ENCODE measurements around the gene DAPK1. TPM values are rescaled to one million over a fixed set of nuclear protein-coding genes. Genes with fewer than 3 reads are reported as not detected.
A peak's percentile ranks its signal among the peaks of the same experiment; 100 is the strongest.

Gene DAPK1
- total and polyA plus RNA-seq, 5 experiments from 2014 or later: 0.55 to 1.9 (median 0.55) TPM; not detected in 2

DNA sequence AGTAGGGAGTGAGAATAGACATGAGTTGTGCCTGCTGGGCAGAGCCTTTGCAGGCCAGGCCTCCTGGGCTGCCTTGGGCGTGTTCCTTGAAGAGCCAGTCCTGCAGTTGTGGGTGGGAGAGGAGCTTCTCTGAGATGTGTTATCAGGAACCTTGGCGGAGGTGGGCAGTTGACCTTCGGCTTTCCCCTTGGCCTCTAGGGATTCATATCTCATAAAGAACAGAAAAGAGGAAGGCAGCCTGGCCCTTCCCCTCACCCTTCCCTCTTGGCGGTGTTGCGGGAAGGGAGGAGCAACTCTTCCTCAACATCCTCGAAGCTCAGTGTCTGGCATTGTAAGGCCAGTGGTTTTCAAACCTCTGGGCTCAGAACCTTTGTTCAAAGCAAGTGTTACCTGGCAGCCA lies 59.2 kb downstream of the DAPK1 start:
- Mint-ChIP-seq H3K4me3 (peak overlapping the region in 1 of 10 donors; percentile 11), H3K9me3 (no peaks in the 10 kb centered on the region), H3K36me3 (no peaks in the 10 kb centered on the region), H3K27me3 (peaks cover 1 to 15% (median 9%) of the 10 kb centered on the region in 5 donors), H3K27ac (peak overlapping the region in 1 of 10 donors; percentile 27), H3K4me1 (peaks cover 0 to 13% (median 2%) of the 10 kb centered on the region in 4 donors)
- POLR2A ChIA-PET: no interaction called here
- DNase-seq (no peak), ATAC-seq (no peak)

DNA sequence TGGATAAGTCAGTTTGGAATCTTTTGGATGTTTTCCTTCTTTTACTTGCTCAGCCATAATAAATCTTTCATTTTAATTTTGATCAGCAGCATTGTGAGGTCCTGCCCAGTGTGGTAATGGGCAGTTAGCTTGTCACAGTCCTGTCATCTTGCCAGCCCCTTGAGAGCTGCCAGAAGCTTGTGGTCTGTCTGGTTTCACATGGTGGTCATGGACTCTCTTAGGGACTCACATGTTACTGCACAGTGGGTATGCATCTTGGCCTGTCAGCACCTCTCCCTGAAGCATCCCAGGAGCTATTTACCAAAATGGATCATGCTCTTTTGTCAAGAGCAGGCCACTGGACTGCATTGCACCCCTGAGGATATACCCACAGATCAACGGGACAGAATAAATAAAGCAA lies 60.3 kb downstream of the DAPK1 start:
- H3K36me3 Mint-ChIP-seq: no peaks in the 10 kb centered on the region
- POLR2A ChIA-PET: no interaction called here
- no peak overlapping the region for H3K27ac Mint-ChIP-seq
- peaks cover 0 to 13% (median 2%) of the 10 kb centered on the region in 4 donors for H3K4me1 Mint-ChIP-seq
- no peak for DNase-seq
- ATAC-seq: no peak
- no peak overlapping the region for H3K4me3 Mint-ChIP-seq
- H3K9me3 Mint-ChIP-seq: no peaks in the 10 kb centered on the region
- peaks cover 1 to 9% (median 7%) of the 10 kb centered on the region in 5 donors for H3K27me3 Mint-ChIP-seq

DNA sequence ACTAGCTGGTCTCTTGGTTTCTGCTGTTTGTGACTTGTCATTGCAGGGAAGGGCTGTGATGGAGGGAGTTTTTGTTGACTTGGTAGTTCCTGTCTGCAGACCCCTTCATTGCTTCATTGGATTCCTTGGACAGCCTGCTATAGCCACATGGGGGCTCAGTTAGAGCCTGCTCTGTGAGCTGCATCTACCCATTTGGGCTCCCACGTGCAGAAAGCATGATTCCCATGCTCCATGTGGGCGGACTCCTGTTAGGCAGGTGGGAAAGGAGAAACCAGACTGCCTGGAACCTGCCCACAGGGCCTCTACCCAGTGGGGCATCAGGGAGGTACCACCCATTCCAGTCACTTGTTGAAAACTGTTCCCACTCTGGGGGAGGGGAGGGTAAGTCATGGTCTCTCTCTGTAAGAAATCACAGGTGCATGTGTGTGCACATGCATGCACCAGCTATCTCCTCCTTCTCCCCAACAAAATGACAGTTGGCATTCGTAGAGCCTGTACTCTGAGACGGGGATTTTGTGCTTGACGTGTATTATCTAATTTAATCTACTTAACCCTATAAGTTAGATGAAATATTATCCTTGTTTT lies 61.0 kb downstream of the DAPK1 start:
- no peak for ATAC-seq
- H3K4me1 Mint-ChIP-seq: peaks cover 0 to 13% (median 2%) of the 10 kb centered on the region in 4 donors
- H3K4me3 Mint-ChIP-seq: no peak overlapping the region
- POLR2A ChIA-PET: no interaction called here
- peaks cover 1 to 9% (median 7%) of the 10 kb centered on the region in 5 donors for H3K27me3 Mint-ChIP-seq
- DNase-seq: no peak
- H3K9me3 Mint-ChIP-seq: no peaks in the 10 kb centered on the region
- H3K36me3 Mint-ChIP-seq: no peaks in the 10 kb centered on the region
- H3K27ac Mint-ChIP-seq: no peak overlapping the region

DNA sequence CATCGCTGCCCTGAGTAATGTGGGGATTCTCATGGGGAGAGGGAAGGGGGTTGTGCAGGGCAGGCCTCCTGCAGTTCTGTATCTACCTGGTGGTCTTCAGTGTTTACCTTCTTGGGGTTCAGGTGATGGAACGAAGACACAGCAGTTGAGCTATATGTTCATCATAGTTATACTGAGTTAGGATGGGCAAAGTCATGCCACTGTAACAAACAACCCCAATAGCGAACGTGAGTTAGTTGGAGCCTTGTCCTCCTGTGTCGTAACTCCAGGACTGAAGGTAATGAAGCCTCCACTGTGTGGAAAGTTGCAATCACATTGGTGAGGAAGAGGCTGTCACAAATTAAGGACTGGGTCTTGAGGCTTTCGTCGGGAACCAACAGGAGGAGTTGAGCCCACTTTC lies 64.4 kb downstream of the DAPK1 start:
- Mint-ChIP-seq H3K4me3 (no peak overlapping the region), H3K27ac (no peak overlapping the region), H3K27me3 (peaks cover 0 to 8% (median 1%) of the 10 kb centered on the region in 5 donors), H3K9me3 (no peaks in the 10 kb centered on the region), H3K4me1 (peaks cover 0 to 2% (median 0%) of the 10 kb centered on the region in 4 donors), H3K36me3 (no peaks in the 10 kb centered on the region)
- ATAC-seq (no peak), DNase-seq (no peak)
- POLR2A ChIA-PET: no interaction called here

DNA sequence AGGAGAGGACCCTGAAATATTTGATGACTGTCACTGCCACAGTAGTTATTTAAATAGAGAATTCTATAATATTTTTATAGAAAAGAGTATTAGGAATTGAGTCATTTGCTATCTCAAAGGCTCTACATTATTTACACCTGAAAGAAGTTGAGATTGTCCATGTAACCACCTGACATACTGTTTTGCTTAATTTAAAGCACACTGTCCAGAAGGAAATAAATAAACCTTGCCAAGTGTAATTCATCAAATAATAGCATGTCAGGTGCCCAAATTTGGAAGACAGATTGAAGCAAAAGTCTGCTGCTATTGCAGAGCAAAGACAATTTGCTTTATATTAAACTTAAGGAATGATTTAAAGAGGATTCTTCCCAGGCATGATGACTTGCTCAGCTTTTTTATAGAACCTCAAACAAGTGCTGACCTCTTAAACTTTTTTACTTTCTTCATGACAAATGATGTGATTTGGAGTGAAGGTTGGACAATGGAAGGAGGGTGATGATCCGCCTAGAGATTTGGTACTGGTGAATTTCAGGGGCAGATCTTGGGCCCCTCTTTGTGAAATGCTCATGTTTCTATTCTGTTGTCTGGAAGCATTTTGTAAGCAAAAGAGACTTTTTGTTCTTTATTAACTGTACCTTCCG lies 65.0 kb downstream of the DAPK1 start:
- no peaks in the 10 kb centered on the region for H3K9me3 Mint-ChIP-seq
- no peak overlapping the region for H3K4me3 Mint-ChIP-seq
- POLR2A ChIA-PET: no interaction called here
- no peak for DNase-seq
- no peak for ATAC-seq
- H3K4me1 Mint-ChIP-seq: peaks cover 0 to 1% (median 0%) of the 10 kb centered on the region in 4 donors
- no peak overlapping the region for H3K27ac Mint-ChIP-seq
- H3K27me3 Mint-ChIP-seq: peaks cover 0 to 8% (median 1%) of the 10 kb centered on the region in 5 donors
- H3K36me3 Mint-ChIP-seq: no peaks in the 10 kb centered on the region

DNA sequence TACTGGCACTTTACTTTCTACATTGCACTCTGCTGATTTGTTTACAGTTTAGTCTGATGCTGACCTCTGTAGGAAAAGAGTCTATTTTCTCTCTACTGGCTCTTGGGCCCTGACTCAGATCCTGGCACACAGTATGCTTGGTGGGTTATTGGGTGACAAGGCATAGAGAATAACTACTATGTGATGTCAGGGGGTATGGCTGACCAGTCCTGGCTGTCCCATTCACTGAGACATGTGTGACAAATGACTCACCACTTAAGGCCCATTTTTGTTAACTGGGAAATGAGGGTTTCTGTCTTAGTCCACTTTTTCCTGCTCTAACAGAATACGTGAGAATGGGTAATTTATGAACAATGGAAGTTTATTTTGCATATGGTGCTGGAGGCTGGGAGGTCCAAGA lies 66.4 kb downstream of the DAPK1 start:
- Mint-ChIP-seq H3K27ac (no peak overlapping the region), H3K27me3 (peaks cover 0 to 8% (median 0%) of the 10 kb centered on the region in 5 donors), H3K9me3 (no peaks in the 10 kb centered on the region), H3K4me3 (no peak overlapping the region), H3K36me3 (no peaks in the 10 kb centered on the region), H3K4me1 (peaks cover 0 to 1% (median 0%) of the 10 kb centered on the region in 4 donors)
- DNase-seq: no peak
- ATAC-seq: no peak
- POLR2A ChIA-PET: no interaction called here

DNA sequence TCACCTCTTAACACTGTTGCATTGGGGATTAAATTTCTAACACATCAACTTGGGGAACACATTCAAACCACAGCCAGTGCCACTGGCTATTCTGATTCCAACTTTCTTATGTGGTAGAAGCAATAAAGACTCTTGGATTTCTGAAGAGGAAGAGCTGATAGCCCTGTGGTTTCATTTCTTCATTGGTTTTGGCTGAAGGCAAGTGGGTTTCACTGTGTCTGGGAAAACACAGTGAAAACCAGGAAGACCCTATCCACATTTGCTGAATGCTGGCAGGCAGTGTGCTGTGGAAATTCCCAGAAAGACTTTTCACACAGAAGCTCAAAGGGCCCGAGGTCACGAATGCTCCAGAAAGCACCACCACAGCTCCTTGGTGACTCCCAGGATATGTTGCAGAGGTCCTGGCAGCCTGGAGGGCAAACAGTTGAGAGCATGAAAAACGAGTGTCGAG lies 67.1 kb downstream of the DAPK1 start:
- POLR2A ChIA-PET: no interaction called here
- ATAC-seq (no peak), DNase-seq (no peak)
- H3K27me3 Mint-ChIP-seq: peaks cover 0 to 6% (median 0%) of the 10 kb centered on the region in 5 donors
- peaks cover 0 to 4% (median 0%) of the 10 kb centered on the region in 4 donors for H3K4me1 Mint-ChIP-seq
- H3K9me3 Mint-ChIP-seq: no peaks in the 10 kb centered on the region
- no peak overlapping the region for H3K27ac Mint-ChIP-seq
- no peaks in the 10 kb centered on the region for H3K36me3 Mint-ChIP-seq
- H3K4me3 Mint-ChIP-seq: no peak overlapping the region

DNA sequence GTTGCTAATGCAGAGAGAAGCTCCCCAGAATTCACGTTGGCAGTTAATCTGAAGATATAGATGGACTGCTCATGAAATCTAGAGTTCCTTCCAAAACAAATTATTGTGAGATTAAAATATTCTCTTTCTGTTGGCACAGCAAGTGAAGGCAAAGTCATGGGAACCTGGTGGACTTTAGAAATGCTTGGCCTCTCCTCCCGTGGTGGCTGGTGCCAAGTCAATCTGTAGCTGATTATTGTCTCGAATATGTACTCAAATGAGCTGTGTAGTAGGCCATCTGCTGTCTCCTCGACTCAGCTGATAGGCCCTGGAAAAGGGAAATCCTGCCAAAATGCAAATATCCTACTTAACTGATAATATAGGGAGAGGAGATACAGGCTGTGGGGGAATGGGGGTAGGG lies 69.3 kb downstream of the DAPK1 start:
- no peak for ATAC-seq
- no peaks in the 10 kb centered on the region for H3K9me3 Mint-ChIP-seq
- H3K36me3 Mint-ChIP-seq: no peaks in the 10 kb centered on the region
- no peak overlapping the region for H3K4me3 Mint-ChIP-seq
- H3K27me3 Mint-ChIP-seq: peaks cover 0 to 4% (median 0%) of the 10 kb centered on the region in 5 donors
- H3K4me1 Mint-ChIP-seq: peaks cover 0 to 4% (median 0%) of the 10 kb centered on the region in 4 donors
- no peak for DNase-seq
- POLR2A ChIA-PET: no interaction called here
- H3K27ac Mint-ChIP-seq: no peak overlapping the region

DNA sequence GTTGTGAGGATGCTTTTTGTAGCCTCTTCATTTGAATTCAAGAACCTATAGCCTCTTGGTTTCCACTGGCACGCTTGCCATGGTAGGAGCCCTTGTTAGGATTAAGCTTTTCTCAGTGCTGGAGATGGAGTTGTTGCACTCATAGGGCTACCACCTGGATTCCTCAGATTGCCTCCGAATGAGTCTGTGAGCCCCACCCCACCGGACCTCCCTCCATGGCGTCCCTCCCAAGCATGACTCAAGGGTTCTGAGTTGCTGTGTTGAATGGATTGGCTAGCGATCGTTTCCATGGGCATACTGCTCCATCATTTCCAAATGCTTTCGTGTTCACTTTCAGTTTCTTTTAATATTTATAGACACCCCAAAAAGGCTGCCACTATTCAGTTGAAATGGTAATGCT lies 69.9 kb downstream of the DAPK1 start:
- DNase-seq (no peak), ATAC-seq (no peak)
- no peak overlapping the region for H3K4me3 Mint-ChIP-seq
- H3K9me3 Mint-ChIP-seq: no peaks in the 10 kb centered on the region
- H3K27ac Mint-ChIP-seq: no peak overlapping the region
- no peaks in the 10 kb centered on the region for H3K36me3 Mint-ChIP-seq
- peaks cover 0 to 4% (median 0%) of the 10 kb centered on the region in 5 donors for H3K27me3 Mint-ChIP-seq
- H3K4me1 Mint-ChIP-seq: peaks cover 0 to 4% (median 0%) of the 10 kb centered on the region in 4 donors
- POLR2A ChIA-PET: no interaction called here

DNA sequence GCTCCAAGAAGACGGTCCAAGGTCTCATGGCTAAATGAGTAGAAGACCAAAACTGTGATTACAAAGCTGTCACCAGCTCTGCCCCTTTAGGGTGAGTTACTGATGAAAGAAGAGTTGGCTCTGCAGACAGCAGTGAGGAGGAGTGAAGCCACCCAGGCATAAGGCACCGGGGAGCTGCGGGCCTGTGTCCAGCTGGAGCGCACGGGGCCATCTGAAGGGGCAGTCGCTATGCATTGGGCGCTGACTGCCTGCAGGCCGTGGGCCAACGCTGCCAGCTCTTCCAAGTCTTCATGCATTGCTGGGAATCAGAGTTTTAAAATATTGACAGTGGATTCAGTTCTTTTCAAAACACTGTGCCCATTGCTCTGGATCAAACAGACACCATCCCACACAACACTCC lies 70.3 kb downstream of the DAPK1 start:
- Mint-ChIP-seq H3K4me3 (no peak overlapping the region), H3K27me3 (peaks cover 0 to 4% (median 0%) of the 10 kb centered on the region in 5 donors), H3K9me3 (no peaks in the 10 kb centered on the region), H3K4me1 (peaks cover 0 to 4% (median 0%) of the 10 kb centered on the region in 4 donors), H3K36me3 (no peaks in the 10 kb centered on the region), H3K27ac (no peak overlapping the region)
- ATAC-seq (no peak), DNase-seq (no peak)
- POLR2A ChIA-PET: no interaction called here

DNA sequence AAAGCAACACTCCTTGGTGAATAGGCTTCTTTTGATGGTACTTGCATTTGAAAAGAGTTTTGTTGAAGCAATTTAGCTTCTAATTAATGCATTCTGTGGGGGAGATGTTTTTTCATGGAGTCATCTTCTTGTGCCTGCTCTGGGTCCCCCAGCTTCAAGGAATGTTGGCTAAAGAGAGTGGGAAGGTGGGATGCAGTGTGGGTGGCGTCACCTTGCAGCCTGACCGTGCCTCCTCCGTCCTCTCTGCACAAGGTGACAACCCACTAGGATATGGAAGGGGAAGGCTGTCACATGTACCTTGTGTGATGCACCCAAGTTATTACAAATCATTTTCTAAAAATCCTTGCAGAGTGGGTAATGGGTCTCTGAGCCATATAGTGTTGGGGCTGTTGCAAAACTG lies 70.7 kb downstream of the DAPK1 start:
- DNase-seq (no peak), ATAC-seq (no peak)
- Mint-ChIP-seq H3K4me3 (no peak overlapping the region), H3K27me3 (peaks cover 0 to 4% (median 0%) of the 10 kb centered on the region in 5 donors), H3K27ac (no peak overlapping the region), H3K36me3 (no peaks in the 10 kb centered on the region), H3K9me3 (no peaks in the 10 kb centered on the region), H3K4me1 (peaks cover 0 to 4% (median 0%) of the 10 kb centered on the region in 4 donors)
- POLR2A ChIA-PET: no interaction called here

DNA sequence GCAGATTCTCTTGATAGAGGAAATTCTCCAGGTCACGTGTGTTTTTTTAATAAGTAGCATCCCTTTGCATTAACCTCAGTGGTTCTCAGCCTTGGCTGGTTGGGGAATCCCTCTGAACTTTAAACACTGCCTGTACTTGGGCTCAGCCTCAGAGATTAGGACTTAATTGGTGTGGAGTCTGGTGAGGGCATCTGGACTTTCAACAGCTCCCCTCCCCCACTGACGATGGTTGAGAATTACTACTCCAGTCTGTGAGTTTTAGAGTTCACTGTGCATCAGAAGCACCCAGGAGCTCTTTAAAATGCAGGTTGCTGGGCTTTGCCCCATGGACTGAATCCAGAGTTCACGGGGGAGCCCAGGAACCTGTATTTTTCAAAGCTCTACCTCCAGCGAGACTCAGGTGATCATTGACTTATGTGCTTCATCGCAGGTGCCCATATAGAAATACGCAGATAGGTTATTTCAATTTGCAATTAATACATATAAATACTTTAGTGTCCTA lies 71.4 kb downstream of the DAPK1 start:
- peaks cover 0 to 4% (median 0%) of the 10 kb centered on the region in 4 donors for H3K4me1 Mint-ChIP-seq
- ATAC-seq: no peak
- peaks cover 0 to 2% (median 0%) of the 10 kb centered on the region in 5 donors for H3K27me3 Mint-ChIP-seq
- H3K36me3 Mint-ChIP-seq: no peaks in the 10 kb centered on the region
- no peak overlapping the region for H3K27ac Mint-ChIP-seq
- DNase-seq: no peak
- no peak overlapping the region for H3K4me3 Mint-ChIP-seq
- no peaks in the 10 kb centered on the region for H3K9me3 Mint-ChIP-seq
- POLR2A ChIA-PET: no interaction called here

DNA sequence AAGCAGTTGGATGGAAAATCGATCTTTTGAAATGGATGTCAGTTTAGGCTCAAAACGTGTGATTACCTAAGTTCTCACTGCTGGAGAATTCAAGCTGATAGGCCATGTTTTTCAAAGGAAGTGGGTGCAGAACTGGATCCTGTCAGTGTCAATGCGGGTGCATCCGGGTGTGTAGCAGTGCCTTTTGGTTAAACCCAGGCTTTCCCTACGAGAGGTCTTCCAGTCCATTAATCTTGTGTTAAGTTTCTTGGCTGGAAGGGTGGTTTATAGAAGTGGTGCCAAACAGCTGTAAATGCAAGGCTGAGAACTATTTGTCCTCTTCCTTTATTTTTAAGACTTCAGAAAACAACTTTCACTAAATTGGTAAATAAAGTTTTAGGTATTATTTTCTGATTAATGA lies 71.9 kb downstream of the DAPK1 start:
- POLR2A ChIA-PET: no interaction called here
- H3K27me3 Mint-ChIP-seq: no peaks in the 10 kb centered on the region
- H3K9me3 Mint-ChIP-seq: no peaks in the 10 kb centered on the region
- H3K4me1 Mint-ChIP-seq: peaks cover 0 to 4% (median 0%) of the 10 kb centered on the region in 4 donors
- ATAC-seq: no peak
- no peak for DNase-seq
- H3K36me3 Mint-ChIP-seq: no peaks in the 10 kb centered on the region
- no peak overlapping the region for H3K4me3 Mint-ChIP-seq
- H3K27ac Mint-ChIP-seq: no peak overlapping the region
